Activated CD4-positive, alpha-beta T cell treated with anti-CD3 and anti-CD28 coated beads for 48 hours (primary cell): Measurements from ENCODE around the gene ARHGAP6.
"Not testable (repeated sequence)": the region's sequence is repeated elsewhere in the genome, so short reads cannot be mapped to it uniquely, and the experiment has no call there.

ENCODE experiments used
- DNase-seq: peaks from one replicate; pipeline ENCODE4 v3.0.0-alpha.2; 2020

Gene ARHGAP6

DNA sequence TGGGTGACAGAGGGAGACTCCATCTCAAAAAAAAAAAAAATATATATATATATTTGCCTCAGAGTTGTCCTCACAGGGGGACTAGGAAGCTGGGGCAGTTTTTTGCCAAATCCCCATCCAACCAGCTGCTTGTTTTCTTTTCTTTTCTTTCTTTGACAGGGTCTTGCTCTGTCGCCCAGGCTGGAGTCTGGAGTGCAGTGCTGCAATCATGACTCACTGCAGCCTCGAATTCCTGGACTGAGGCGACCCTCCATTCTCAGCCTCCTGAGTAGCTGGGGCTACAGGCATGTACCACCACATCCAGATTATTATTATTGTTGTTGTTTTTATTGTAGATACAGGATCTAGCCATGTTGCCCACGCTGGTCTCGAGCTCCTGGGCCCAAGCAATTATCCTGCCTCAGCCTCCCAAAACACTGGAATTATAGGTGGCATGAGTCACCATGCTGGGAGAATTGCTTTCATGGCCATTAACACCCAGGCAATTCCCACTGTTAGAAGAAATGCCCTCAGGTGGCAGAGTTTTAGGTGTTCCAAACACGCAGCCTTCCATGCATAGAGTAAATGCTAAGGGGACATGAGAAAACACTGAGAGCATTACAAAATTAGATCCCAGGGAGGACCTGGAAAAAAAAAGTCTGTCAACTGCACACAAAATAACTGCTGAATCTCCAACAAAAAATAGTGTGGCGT, 98.0 kb downstream of the ARHGAP6 start:
- no peak for DNase-seq

DNA sequence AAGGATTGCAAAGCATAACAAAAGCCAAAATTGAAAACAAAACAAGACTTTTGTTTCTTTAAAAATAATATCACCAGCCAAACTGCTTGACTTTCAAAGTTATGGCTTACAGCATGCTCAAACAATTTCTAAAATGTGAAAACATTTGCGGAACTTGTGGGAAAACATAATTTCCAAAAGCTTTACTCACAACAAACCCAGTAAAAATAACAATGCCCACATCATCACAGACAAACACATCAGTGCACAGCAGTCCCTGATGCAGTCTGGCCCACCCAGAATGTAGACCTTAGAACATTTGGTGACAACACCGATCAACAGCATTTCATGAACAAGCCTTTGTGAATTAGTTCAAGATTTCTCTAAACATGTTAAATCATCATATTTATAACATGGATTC, 98.9 kb downstream of the ARHGAP6 start:
- no peak for DNase-seq

DNA sequence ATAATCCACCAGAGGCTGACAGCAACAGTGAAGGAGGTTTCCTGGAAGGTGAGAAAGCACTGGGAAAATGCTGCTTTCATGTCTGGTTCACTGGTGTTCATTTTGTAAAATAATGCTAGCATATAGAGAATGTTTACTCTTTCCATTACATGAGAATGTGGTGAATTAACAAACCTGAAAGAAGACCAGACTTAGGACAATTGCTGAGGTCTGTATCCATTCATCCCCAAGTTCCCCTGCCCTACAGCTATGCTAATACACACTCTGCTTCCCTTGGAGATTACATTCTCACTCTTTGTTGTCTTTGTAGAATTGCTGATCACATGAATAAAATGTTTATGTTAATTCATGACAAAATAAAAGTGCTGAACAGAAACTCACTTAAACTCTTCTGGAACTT, 99.5 kb downstream of the ARHGAP6 start:
- no peak for DNase-seq

DNA sequence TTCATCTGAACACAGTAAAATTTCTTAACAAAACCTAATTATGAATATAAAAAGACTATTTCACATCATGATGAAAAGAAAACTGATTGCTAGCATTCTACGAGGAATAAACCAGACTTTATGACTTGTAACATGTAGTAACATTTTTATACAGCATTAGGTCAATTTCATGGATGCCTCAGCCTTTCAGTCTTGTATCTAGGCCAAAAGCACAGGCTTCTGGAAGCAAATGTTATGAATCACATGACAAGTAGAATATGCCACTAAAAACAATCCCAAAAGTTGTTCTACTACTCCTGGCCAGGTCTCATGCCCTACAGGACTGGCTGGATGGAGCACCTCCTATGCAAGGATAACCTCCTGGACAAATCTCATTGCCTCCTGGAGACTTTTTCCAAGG, 101.2 kb downstream of the ARHGAP6 start:
- no peak for DNase-seq

DNA sequence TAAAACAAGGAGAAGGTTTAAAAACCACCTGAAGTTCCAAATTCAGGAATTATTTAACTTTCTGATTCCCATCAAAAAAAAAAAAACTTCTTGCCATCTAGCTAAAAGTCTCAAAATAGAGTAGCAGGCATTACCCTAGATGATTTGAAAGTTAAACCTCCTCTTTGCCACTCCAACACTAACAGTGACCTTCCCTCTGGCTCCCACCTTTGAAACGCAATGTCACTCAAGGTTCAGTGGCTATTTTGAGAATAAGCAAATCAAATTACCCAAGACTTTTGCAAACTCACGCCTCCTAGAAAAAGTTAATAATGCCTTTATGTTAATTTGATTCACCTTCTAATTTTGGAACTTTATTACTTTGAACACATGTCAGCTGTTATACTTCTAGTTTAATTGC, 103.2 kb downstream of the ARHGAP6 start:
- no peak for DNase-seq

DNA sequence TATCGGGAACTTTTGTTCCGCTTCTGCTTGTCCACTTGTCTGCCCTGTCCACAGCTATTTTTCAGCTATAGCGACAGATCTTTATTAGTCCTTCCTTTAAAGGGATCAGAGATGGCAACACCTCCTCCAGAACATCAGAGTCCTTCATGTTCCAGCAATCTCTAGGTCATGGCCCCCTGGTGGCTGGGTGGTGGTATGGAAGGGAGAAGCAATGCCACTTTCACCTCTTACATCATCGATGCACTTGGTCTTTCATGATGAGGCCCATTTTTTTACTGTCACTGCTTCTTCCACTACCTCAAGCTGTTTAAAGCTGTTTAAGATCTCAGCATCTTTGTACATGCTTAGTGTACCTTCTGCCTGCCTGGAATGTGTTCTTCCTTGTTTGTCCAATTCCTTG, 106.7 kb downstream of the ARHGAP6 start:
- DNase-seq, result peak; percentile 61

DNA sequence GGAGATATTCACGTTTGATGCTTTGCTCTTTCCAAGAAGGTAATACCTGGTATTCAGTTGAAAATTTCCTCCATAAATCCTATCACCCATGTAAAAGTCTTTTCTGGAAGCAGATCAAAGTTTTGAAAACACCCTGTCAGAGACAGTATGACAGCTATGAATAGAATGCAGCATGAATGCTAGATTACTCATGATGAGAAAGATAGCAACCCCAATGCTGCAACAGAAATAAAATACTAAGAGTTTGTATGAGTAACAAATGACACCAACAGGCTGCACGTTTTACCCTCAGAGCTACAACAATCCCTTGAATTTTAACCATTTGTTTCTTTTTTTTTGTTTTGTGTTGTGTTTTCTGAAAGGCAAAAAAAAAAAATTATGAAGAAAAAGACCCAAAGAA, 108.6 kb downstream of the ARHGAP6 start:
- no peak for DNase-seq

DNA sequence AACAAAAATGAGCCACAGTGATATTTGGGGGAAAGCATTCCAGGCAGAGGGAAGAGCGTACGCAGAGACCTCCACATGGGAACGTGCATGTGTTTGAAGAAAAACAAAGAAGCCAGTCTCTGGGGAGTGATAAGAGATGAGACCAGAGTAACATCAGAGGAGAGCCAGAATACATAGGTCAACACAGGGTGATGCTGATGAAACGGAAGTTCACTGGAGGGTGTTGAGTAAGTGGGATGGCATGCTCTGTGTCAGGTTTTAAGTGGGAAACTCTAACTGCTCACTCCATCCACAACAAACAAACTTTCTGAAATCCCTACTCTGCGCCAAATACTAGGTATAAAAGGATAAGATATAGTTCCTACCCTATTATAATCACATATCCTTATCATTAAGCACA, 110.0 kb downstream of the ARHGAP6 start:
- DNase-seq, result no peak

DNA sequence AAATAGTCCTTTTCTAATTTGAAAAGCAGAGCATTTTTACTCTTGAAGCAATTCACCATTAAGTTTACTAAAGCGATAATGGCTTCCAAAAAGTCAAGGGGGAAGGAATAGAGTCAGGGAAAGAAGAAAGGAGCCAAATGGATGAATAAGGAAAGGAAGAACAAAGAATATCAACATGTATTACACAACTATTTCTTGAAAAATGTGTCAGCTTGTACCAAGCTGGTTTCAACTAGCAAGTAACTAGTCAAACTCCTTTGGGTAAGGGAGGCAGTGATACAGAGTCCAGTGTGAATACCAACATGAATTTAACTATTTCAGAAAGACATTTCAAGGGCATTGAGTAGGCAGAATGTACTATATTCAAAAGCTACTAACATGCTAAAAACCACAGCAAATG, 112.1 kb downstream of the ARHGAP6 start:
- no peak for DNase-seq

DNA sequence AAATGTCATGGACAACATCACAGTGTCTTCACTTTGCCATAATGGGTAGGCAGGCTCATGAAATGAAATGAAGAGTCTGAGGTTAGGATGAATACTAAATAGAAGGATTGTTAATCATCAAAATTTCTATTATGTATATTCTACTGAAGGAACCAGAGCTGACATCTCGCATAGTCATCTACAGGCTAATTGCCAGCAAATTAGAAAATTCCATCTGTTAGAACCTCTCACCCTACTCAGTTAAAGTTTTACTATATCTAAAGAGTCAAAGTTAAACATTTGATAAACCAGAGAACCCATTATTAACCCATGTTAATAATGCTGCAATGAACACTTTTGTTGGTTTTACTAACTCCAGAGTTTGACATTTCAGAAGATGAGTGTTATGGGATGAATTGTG, 114.6 kb downstream of the ARHGAP6 start:
- no peak for DNase-seq

DNA sequence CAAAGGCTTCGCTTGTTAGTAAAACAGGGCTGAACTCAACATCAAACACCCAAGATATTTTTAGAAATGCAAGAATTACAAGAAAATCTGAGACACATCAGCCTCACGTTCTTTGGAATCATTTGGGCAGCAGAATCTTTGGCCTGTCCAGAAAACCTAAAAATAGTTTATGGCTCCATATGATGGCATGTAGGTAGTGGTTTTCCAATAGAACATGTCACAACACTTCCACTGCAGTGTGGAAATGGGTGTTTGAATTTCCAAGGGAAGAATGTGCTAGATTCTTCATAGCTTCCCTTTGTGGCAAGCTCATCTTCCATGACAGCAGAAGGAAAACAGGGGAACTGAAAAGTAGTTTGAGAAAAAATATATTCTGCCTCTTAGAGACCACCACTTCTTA, 118.8 kb downstream of the ARHGAP6 start:
- DNase-seq, result no peak

DNA sequence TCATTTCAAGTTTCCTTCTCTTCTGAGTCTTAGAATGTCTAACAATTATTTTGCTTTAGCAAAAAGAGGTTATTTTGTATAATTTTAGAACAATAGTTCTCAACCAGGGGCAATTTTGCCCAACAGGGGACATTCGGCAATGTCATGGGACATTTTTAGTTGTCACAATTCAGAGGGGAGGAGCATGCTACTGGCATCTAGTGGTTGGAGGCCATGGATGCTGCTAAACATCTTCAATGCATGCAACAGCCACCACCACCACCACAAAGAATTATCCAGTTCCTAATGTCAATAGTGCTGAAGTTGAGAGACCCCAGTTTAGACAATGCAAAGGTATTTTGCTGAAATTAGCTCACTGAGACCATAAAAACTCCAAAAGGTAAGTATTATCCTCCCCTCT, 122.5 kb downstream of the ARHGAP6 start:
- peak; percentile 1 for DNase-seq

DNA sequence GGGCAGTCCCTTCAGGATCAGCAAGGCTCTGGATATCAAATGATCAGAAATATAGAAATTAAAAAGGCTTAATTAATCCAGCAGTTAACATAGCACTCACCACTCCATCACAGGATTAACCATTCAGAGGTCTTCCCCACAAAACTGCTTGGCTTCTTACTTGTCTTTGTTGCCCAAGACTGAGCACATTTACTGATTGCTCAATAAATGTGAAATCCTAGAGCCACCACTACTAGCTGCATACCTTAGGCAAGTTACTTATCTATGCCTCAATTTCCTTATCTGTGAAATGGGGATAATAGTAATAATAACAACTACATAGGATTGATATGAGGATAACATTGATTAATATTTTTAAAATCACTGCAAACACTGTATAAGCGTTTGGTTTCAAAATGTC, 124.2 kb downstream of the ARHGAP6 start:
- DNase-seq, result no peak

DNA sequence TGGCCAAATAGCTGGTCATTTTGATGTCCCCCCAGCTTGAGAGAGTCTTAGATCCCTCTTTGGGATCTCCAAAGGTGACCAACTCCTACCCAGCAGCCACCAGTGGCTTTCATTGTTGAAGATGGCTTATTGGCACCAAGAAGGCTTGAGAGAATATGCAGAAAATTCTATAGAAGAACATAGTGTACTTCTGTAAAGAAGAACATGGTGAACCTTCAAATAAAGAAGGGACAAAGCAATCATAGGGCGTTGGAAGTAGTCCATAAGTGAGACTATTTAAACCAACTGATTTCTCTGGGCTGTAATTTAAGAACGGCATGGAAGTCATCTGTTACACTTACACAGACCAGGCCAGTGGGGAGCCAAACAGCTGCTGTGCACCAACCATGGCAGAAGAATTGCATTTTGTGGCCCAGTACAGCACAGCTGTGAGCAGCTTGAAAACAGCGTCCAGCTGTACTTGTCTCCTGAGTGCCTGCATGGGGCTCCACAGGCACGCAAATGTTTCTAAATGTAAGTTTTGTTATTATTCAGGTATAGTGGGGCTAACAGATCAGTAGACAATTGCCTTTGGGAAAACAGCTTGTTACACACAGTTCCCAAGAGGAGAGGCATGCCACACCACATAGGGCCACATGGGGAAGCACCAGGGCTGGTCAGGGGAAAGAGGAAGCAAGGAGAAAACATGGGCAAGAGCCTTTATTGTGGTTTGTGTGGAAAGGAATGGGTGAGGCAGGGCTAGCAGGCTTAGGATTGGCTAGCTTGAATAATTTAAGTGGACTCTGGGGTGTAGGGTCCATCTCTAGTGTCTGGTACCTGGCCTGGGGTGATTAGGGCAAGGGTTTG, 125.0 kb downstream of the ARHGAP6 start:
- DNase-seq, result no peak

DNA sequence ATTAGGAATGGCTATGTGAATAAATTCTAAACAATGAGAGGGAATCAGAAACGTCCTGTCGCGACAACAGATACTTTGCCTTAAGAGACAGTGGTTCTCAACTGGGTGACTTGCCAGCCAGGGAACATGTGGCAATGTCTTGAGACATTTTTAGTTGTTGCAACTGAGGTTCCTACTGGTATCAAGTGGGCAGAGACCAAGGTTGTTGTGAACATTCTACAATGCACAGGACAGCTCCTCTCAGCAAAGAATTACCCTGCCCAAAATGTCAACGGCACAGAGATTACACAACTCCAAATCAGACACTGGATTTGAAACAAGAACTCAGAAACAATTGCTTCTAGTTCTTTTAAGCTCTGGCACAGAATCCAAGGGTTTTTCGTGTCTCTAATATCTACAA, 128.6 kb downstream of the ARHGAP6 start:
- no peak for DNase-seq

DNA sequence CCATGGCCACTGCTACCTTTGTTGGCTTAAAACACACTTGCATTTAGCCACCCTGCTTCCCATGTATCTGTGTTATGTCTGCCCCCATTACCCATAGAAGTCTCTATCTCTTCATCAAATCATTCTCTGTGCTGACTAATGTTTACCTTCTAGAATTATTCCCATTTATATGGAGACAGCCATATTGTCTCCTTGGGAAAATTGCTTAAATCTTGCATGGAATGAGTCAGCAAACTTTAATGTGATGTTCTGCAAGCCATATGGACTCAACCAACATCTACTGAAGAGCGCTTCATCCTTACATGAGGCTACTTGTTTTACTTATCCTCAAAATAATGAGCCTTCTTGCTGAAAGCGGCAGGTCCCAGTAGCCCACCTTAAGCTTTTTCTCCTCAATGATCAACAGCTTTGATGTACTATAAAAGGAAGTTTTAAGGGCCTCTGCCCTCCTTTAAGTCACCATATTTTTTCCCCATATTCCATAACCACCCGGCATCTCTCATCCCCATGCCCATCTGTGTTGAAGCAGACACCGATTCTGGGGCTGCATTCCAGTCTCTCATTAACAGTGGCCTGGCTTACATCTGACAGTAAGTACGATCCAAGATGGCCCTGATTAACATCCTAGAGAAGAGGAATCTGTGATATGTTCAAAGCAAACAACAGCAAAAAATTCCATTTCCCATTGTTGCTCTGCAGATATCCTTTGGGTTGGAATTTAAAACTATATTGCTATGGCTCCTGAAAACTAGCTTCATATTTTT, 130.4 kb downstream of the ARHGAP6 start:
- DNase-seq, result no peak

DNA sequence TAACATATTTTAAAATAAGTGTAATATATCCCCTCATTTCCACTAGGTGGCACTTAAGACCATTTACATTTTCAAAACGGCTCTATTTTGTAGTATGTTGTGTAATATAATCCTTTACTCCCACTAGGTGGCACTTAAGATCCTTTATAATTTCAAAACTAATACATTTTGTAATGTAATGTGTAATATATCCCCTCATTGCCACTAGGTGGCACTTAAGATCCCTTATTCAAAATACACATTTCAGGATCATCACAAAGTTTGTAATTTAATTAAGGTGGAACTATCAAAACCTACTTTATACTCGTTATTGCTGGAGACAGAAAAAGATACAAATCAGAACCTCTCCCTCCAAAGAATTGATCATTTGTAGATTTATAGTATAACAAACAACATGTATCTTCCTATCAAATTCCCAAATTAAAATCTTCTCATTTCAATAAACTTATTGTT, 132.5 kb downstream of the ARHGAP6 start:
- DNase-seq, result no peak

DNA sequence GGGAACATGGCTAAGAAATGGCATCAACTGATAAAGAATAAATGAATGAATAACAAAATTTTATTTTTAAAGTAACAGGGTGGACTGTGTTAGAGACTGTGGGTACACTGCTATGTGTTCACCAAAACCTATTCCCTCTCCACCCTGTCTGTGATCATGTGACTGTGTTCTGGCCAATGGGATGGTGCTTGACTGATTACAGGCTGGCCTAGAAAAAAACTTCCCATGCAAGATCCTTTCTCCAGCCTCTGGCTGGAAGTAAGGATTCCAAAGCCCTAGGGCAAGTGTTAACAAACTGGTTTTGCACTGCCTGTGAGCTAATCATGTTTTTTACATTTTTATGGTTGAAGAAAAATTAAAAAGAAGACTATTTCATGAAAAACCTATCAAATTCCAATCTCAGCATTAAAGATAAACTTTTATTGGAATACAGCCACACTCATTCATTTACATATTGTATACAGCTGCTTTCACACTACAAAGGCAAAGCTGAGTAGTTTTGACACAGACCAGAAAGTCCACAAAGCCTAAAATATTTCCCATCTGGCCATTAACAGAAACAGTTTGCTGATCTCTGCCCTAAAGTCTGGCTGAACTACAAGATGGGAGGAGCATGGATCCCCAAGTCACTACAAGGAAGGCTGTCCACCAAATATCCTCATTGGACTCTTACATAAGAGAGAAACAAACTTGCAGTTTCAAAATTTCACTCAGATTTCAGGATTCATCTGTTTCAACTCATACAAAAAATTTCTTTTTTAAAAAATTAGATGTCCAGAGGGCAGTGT, 133.2 kb downstream of the ARHGAP6 start:
- DNase-seq, result no peak

DNA sequence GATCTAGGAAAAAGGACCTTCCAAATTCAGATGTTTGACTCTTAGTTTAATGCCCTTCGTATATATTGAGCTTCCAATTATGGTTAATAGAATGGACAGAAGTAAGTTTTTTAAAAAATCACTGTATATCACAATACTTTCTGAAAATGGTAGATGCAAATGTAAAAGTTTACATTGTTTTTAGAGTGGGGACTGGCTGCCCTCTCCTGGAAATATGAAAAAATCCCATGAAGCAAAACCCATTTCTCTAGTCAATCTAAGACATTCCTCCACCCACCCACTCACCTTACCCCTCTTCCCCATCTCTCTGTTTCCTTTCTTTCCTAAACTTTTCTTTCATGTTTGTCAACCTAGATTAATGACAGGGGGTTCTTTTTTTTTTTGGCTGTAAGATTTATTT, 134.5 kb downstream of the ARHGAP6 start:
- no peak for DNase-seq

DNA sequence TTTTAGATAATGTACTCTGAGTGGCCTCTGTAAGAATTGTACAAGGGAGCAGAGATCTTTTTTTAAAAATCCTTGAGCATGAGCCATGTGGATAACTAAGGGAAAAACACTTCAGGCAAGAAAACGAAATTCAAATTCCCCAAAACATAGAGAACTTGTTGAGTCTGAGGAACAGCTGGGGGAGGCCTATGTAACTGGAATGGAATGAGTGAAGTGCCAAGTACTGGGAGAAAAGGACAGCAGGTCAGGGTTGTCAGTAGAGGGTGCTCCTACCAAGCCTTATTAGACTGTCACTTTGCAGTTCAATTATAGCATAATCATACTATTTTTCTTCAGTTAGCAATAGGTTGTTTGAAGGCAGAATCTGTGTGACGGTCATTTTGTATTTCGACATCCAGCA, 135.1 kb downstream of the ARHGAP6 start:
- DNase-seq, result no peak

DNA sequence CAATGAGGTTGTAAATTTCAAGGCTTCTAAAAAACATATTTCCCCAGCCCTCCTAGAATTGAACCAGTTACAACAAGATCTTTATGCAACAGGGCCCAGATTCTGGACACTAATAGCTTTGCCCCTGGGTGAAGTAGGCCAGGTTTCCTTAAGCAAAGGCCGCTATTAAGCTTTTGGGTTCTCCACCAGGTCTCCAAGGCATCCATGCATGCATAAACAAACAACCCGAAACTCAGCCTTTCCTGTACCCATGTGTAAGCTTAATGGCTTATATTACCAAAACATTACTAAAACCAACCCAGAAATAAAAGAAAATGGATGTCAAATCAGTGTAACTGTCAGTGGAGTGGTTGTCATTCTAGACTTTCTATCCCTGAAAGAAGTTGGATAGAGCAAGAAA, 137.1 kb downstream of the ARHGAP6 start:
- no peak for DNase-seq

DNA sequence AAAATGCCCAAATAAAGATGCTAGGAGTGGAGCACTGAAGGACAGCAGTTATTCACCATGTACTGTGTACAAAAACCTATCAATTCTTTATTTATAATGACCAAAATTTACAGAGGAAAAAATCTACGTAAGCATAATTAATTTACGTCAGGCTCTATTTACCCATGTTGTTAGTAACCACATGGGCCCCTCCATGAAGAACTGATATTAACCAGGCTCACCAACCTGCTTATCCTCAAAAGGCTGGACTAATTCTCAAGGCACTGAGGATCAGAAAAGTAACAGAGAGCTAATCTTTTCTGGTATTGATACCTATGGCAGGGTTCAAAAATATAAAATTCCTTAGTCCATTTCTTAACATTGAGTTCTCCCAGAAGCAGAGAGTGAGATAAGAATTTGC, 140.0 kb downstream of the ARHGAP6 start:
- no peak for DNase-seq

DNA sequence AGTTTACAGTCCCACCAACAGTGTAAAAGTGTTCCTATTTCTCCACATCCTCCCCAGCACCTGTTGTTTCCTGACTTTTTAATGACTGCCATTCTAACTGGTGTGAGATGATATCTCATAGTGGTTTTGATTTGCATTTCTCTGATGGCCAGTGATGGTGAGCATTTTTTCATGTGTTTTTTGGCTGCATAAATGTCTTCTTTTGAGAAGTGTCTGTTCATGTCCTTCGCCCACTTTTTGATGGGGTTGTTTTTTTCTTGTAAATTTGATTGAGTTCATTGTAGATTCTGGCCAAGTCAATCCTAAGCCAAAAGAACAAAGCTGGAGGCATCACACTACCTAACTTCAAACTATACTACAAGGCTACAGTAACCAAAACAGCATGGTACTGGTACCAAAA, 146.5 kb downstream of the ARHGAP6 start:
- not testable (repeated sequence) for DNase-seq
